Activated CD4-positive, alpha-beta T cell treated with anti-CD3 and anti-CD28 coated beads, Interleukin-2, amount 50 U/mL, for 24 hours (primary cell): Measurements from ENCODE around the gene LTBP3.
"Not testable (repeated sequence)": the region's sequence is repeated elsewhere in the genome, so short reads cannot be mapped to it uniquely, and the experiment has no call there.

Experiments
- DNase-seq, 2 donors: peaks; one replicate each; pipeline ENCODE4 v3.0.0-alpha.2; 2020; ENCODE audit warnings: low read depth in 1 of 2, low spot score in 1 of 2

LTBP3 gene

GRCh38 chr11:65538232-65538914, 19.8 kb downstream of the LTBP3 start:
- no peak for DNase-seq

DNA sequence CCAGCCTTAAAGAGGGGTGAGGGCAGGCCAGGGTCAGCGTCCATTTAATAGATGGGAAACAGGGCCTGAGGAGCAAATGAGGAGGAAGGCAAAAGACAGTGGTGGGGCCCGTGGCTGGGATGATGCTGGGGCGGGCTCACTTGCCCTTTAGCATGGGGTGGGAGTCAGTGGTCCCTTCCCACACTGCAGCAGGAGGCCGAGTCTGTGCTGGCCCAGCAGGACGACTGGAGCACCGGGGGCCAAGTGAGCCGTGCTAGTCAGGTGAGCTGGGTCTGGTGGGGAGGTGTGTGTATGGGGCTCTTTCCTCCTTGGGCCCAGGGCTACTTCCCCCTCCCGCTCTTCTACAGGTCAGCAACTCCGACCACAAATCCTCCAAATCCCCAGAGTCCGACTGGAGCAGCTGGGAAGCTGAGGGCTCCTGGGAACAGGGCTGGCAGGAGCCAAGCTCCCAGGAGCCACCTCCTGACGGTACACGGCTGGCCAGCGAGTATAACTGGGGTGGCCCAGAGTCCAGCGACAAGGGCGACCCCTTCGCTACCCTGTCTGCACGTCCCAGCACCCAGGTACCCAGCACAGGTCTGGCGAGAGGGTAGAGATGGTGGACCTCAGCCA, 20.4 kb downstream of the LTBP3 start:
- no peak for DNase-seq

DNA sequence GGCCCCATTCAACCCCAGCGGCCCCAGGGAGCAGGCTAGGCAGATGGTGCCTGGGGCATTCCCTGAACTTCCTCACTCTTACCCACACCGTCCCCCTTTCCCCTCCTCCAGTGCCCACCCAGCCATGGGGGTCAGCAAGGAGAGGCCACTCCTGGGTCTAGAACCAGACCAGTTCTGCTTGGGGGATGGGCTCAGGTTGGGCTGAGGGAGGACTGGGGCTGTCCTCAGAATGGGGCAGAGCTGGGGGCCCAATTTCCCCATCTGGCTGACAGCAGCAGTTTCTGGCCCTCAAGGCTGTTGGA, 20.9 kb downstream of the LTBP3 start:
- no peak for DNase-seq

- DNase-seq, result no peak
These were observed 21.5 kb downstream of the LTBP3 start for GRCh38 chr11:65536412-65537295.

DNA sequence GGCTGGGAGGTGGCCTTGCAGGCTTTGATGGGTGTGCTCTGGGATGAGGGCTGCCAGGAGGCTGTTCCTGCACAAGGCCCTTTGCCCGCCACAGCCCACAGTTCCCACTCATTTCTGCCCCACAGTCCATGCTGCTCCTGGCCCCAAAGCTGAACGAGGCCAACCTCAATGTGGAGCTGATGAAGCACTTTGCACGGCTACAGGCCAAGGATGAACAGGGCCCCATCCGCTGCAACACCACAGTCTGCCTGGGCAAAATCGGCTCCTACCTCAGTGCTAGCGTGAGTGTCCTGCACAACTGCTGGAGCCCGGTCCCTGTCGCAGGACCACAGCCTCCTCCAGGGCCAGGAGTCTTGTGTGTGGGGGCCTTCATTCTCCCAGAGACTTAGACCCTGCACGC, 23.1 kb downstream of the LTBP3 start:
- DNase-seq, result no peak

GRCh38 chr11:65532388-65533064, 25.6 kb downstream of the LTBP3 start:
- no peak for DNase-seq

GRCh38 chr11:65530157-65530496, 28.0 kb downstream of the LTBP3 start:
- no peak for DNase-seq

- no peak for DNase-seq
These were observed 28.5 kb downstream of the LTBP3 start for GRCh38 chr11:65529475-65530156.

DNA sequence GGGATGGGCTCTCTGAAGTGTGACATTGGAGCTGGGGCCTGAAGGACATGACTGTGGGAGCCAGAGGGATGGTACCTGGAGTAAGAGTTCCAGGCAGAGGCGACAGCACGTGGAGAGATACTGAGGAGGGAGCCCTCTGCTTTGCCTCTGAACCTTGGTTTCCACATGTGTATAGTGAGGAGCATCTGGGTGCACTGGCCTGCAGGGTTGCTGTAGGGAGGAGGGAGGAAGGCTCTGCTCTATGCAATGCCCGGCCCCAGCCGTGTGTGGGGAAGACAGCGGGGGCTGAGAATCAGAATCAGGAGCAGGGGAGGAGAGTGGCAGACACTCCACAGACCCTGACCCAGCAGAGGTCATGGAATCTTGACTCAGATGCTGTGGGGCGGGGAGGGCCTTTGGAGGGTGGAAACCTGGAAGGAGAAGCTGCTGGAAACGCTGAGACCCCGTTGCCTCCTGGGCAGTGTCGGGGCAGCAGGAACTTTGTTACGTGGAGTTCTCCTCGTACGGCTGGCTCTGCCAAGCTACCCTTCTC, 29.3 kb downstream of the LTBP3 start:
- no peak for DNase-seq

DNA sequence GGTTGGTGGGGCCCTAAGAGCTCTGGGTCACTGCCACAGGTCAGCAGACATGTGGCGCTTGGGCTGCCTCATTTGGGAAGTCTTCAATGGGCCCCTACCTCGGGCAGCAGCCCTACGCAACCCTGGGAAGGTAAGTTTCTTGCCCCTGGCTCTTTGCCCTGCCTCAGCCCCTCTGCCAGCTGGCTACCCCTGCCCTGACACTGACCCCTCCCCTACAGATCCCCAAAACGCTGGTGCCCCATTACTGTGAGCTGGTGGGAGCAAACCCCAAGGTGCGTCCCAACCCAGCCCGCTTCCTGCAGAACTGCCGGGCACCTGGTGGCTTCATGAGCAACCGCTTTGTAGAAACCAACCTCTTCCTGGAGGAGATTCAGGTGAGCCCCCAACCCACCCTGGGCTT, 31.4 kb downstream of the LTBP3 start:
- DNase-seq, result no peak

DNA sequence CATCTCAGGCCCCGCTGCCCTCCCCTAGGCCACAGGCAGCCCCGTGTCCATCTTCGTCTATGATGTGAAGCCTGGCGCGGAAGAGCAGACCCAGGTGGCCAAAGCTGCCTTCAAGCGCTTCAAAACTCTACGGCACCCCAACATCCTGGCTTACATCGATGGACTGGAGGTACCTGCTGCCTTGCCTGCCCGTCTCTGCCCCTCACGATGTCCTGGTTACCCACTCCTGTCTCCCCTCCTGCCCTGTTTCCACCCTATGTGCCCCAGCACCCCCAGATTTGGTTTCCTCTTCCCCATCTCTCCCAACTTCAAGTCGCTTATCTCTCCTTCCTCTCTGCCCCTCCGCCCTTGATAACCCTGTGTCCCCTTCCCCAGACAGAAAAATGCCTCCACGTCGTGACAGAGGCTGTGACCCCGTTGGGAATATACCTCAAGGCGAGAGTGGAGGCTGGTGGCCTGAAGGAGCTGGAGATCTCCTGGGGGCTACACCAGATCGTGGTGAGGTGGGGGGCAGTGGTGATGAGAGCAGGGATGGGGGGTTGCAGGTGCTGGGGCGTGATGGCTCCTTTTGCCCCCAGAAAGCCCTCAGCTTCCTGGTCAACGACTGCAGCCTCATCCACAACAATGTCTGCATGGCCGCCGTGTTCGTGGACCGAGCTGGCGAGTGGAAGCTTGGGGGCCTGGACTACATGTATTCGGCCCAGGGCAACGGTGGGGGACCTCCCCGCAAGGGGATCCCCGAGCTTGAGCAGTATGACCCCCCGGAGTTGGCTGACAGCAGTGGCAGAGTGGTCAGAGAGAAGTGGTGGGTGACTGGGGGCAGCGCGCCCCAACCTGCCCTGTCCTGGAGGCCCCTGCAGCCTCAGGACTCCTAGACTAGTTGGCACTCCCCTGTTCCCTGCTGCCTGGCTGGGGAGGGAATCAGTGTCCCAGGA, 32.3 kb downstream of the LTBP3 start:
- DNase-seq, result no peak

DNA sequence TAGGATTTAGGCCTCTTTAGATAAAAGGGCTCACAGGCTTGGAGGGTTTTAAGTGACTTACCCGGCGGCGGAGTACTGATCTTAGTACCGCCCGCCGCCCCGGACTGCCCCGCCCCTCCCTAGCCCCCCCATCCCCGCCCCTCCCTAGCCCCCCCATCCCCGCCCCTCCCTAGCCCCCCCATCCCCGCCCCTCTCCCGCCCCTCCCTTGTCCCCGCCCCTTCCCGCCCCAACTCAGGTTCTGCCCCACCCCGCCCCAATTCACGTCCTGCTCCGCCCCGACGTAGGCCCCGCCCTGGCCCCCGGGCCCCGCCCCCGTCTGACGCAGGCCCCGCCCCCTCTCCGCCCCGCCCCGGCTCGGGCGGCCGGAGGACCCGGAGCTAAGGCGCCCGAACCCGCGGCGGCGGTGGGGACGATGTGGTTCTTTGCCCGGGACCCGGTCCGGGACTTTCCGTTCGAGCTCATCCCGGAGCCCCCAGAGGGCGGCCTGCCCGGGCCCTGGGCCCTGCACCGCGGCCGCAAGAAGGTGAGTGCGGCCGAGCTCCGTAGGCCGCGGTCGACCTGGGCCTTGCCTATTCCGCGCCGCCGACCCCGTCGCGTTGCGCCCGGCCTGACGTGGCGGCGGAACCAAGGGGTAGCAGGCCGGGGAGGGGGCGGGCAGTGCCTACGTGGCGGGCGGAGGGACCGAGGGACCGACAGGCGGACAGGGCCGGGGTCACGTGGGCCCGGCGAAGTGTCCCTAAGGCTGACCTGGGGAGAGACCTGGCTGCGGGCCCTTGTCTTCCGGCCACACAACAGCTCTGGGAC, 33.2 kb downstream of the LTBP3 start, which contains the start of gene SCYL1:
TSS of gene SCYL1 (plus strand) at position 343 of the 805 bp plus-strand sequence. CDS start at position 414, 71 bp downstream.
- DNase-seq, result peak; percentile 70 to 76

DNA sequence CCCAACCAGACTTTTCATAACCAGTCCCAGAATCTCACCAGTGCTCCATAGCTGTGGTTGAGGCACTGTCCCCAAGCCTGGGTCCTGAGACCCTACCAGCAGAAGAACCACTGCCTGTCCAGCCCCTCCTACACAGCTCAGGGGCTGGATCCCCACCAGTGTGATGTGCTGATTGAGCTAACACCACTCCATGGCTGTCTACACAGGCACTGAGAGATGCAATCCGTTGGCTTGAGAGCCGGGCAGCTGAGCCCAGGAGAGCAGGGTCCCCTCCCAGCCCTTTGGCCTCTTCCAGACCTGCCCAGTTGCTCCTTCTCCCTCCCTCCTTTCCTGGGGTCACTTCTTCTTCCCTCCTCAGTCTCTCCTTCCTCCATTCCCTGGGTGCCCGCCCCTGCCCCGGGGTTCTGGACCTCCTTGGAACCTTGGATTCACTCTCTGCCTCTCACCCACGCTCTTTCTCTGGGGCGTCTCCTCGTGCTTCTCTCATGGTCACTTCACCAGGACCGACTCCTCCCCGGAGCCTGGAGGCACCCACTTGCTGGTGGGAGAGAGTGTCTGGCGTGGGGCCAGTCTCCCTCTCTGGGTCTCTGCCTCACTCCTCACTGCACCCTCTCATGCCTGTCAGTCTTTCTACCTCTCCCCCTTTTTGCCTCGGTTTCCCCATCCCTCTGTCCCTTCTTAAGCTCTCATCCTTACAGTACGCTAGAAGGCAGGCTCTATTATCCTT, 34.0 kb downstream of the LTBP3 start:
- DNase-seq, result no peak

DNA sequence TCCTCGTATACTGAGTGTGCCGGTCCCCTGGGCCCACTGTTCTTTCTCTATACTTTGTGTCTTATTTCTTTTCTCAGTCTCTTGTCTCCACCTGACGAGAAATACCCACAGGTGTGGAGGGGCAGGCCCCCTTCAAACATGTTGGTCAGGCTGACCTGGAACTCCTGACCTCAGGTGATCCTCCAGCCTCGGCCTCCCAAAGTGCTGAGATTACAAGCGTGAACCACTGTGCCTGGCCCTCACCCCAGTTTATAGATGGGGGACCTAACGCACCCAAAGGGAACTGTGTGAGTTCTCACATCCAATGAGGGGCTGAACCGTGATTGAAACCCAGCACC, 34.6 kb downstream of the LTBP3 start:
- DNase-seq, result not testable (repeated sequence)

GRCh38 chr11:65522718-65523630, 35.2 kb downstream of the LTBP3 start:
- not testable (repeated sequence) for DNase-seq

DNA sequence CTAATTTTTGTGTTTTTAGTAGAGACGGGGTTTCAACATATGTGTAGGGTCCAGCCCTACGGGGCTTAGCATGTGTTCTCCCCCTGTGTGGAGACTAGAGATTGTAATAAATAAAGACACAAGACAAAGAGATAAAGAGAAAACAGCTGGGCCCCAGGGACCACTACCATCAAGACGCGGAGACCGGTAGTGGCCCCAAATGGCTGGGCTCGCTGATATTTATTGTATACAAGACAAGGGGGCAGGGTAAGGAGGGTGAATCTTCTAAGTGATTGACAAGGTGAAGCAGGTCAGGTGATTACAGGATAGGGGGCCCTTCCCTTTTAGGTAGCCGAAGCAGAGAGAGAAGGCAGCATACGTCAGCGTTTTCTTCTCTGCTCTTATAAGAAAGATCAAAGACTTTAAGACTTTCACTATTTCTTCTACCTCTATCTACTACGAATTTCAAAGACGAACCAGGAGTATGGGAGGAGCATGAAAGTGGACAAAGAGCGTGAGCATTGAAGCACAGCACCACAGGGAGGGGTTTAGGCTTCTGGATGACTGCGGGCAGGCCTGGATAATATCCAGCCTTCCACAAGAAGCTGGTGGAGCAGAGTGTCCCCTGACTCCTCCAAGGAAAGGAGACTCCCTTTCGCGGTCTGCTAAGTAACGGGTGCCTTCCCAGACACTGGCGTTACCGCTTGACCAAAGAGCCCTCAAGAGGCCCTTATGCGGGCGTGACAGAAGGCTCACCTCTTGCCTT, 36.2 kb downstream of the LTBP3 start:
- not testable (repeated sequence) for DNase-seq
